ENCODE measurements around the gene ALK.

The ALK gene

GRCh38 chr2:29655391-29656086 is 265.8 kb downstream of the ALK start:
- Histone ChIP-seq H3K36me3 (ENCODE audit: control insufficient read depth, insufficient read depth, low read length) (no peaks in the 10 kb centered on the region), H3K9me3 (ENCODE audit: control insufficient read depth, insufficient read depth, low read length) (no peaks in the 10 kb centered on the region), H3K27me3 (ENCODE audit: control insufficient read depth, insufficient read depth, low read length) (no peaks in the 10 kb centered on the region), H3K9ac (ENCODE audit: low read depth, low read length) (no peak overlapping the region), H3K4me3 (ENCODE audit: low read depth, low read length) (no peak overlapping the region), H3K4me1 (ENCODE audit: control insufficient read depth, insufficient read depth, low read length) (0 out of 2 replicates have a peak, but pooled peaks cover 3% of the 10 kb centered on the region), H3K27ac (ENCODE audit: low read depth, low read length) (no peak overlapping the region)

- Histone ChIP-seq H3K9ac (ENCODE audit: low read depth, low read length) (no peak overlapping the region), H3K27me3 (ENCODE audit: control insufficient read depth, insufficient read depth, low read length) (no peaks in the 10 kb centered on the region), H3K9me3 (ENCODE audit: control insufficient read depth, insufficient read depth, low read length) (0 out of 2 replicates have a peak, but pooled peaks cover 4% of the 10 kb centered on the region), H3K4me1 (ENCODE audit: control insufficient read depth, insufficient read depth, low read length) (0 out of 2 replicates have a peak, but pooled peaks cover 6% of the 10 kb centered on the region), H3K4me3 (ENCODE audit: low read depth, low read length) (no peak overlapping the region), H3K27ac (ENCODE audit: low read depth, low read length) (no peak overlapping the region), H3K36me3 (ENCODE audit: control insufficient read depth, insufficient read depth, low read length) (no peaks in the 10 kb centered on the region)
Measured at GRCh38 chr2:29650631-29651097, 270.7 kb downstream of the ALK start.

- no peaks in the 10 kb centered on the region for H3K36me3 ChIP-seq (ENCODE audit: control insufficient read depth, insufficient read depth, low read length)
- no peaks in the 10 kb centered on the region for H3K4me1 ChIP-seq (ENCODE audit: control insufficient read depth, insufficient read depth, low read length)
- H3K4me3 ChIP-seq (ENCODE audit: low read depth, low read length), result no peak overlapping the region
- H3K27ac ChIP-seq (ENCODE audit: low read depth, low read length), result no peak overlapping the region
- H3K27me3 ChIP-seq (ENCODE audit: control insufficient read depth, insufficient read depth, low read length), result no peaks in the 10 kb centered on the region
- H3K9ac ChIP-seq (ENCODE audit: low read depth, low read length), result no peak overlapping the region
- H3K9me3 ChIP-seq (ENCODE audit: control insufficient read depth, insufficient read depth, low read length), result 0 out of 2 replicates have a peak, but pooled peaks cover 4% of the 10 kb centered on the region
Measured at GRCh38 chr2:29644949-29645348, 276.4 kb downstream of the ALK start.

GRCh38 chr2:29643196-29643595 is 278.2 kb downstream of the ALK start:
- Histone ChIP-seq H3K9ac (ENCODE audit: low read depth, low read length) (no peak overlapping the region), H3K27ac (ENCODE audit: low read depth, low read length) (no peak overlapping the region), H3K36me3 (ENCODE audit: control insufficient read depth, insufficient read depth, low read length) (no peaks in the 10 kb centered on the region)

GRCh38 chr2:29640360-29640759 is 281.0 kb downstream of the ALK start:
- Histone ChIP-seq H3K4me1 (ENCODE audit: control insufficient read depth, insufficient read depth, low read length) (no peaks in the 10 kb centered on the region), H3K9ac (ENCODE audit: low read depth, low read length) (no peak overlapping the region), H3K36me3 (ENCODE audit: control insufficient read depth, insufficient read depth, low read length) (no peaks in the 10 kb centered on the region), H3K4me3 (ENCODE audit: low read depth, low read length) (no peak overlapping the region), H3K27ac (ENCODE audit: low read depth, low read length) (no peak overlapping the region), H3K27me3 (ENCODE audit: control insufficient read depth, insufficient read depth, low read length) (no peaks in the 10 kb centered on the region), H3K9me3 (ENCODE audit: control insufficient read depth, insufficient read depth, low read length) (no peaks in the 10 kb centered on the region)

More at GRCh38 chr2:29643196-29643595, 278.2 kb downstream of the ALK start:
- H3K4me3 ChIP-seq (ENCODE audit: low read depth, low read length), result no peak overlapping the region
- H3K4me1 ChIP-seq (ENCODE audit: control insufficient read depth, insufficient read depth, low read length), result no peaks in the 10 kb centered on the region
- no peaks in the 10 kb centered on the region for H3K27me3 ChIP-seq (ENCODE audit: control insufficient read depth, insufficient read depth, low read length)
- no peaks in the 10 kb centered on the region for H3K9me3 ChIP-seq (ENCODE audit: control insufficient read depth, insufficient read depth, low read length)

- Histone ChIP-seq H3K9me3 (ENCODE audit: control insufficient read depth, insufficient read depth, low read length) (no peaks in the 10 kb centered on the region), H3K27ac (ENCODE audit: low read depth, low read length) (no peak overlapping the region), H3K4me3 (ENCODE audit: low read depth, low read length) (no peak overlapping the region), H3K4me1 (ENCODE audit: control insufficient read depth, insufficient read depth, low read length) (no peaks in the 10 kb centered on the region), H3K27me3 (ENCODE audit: control insufficient read depth, insufficient read depth, low read length) (no peaks in the 10 kb centered on the region), H3K36me3 (ENCODE audit: control insufficient read depth, insufficient read depth, low read length) (no peaks in the 10 kb centered on the region), H3K9ac (ENCODE audit: low read depth, low read length) (no peak overlapping the region)
Measured at GRCh38 chr2:29638641-29639040, 282.7 kb downstream of the ALK start.

- Histone ChIP-seq H3K27me3 (ENCODE audit: control insufficient read depth, insufficient read depth, low read length) (no peaks in the 10 kb centered on the region), H3K9me3 (ENCODE audit: control insufficient read depth, insufficient read depth, low read length) (no peaks in the 10 kb centered on the region), H3K4me3 (ENCODE audit: low read depth, low read length) (no peak overlapping the region), H3K4me1 (ENCODE audit: control insufficient read depth, insufficient read depth, low read length) (no peaks in the 10 kb centered on the region), H3K9ac (ENCODE audit: low read depth, low read length) (no peak overlapping the region), H3K27ac (ENCODE audit: low read depth, low read length) (no peak overlapping the region), H3K36me3 (ENCODE audit: control insufficient read depth, insufficient read depth, low read length) (no peaks in the 10 kb centered on the region)
Measured at GRCh38 chr2:29634916-29635315, 286.5 kb downstream of the ALK start.

GRCh38 chr2:29632018-29632417 is 289.4 kb downstream of the ALK start:
- Histone ChIP-seq H3K4me3 (ENCODE audit: low read depth, low read length) (no peak overlapping the region), H3K9me3 (ENCODE audit: control insufficient read depth, insufficient read depth, low read length) (no peaks in the 10 kb centered on the region), H3K27me3 (ENCODE audit: control insufficient read depth, insufficient read depth, low read length) (no peaks in the 10 kb centered on the region), H3K4me1 (ENCODE audit: control insufficient read depth, insufficient read depth, low read length) (peaks cover 16% of the 10 kb centered on the region), H3K36me3 (ENCODE audit: control insufficient read depth, insufficient read depth, low read length) (no peaks in the 10 kb centered on the region), H3K9ac (ENCODE audit: low read depth, low read length) (no peak overlapping the region), H3K27ac (ENCODE audit: low read depth, low read length) (no peak overlapping the region)

- no peak overlapping the region for H3K4me3 ChIP-seq (ENCODE audit: low read depth, low read length)
- peaks cover 17% of the 10 kb centered on the region for H3K4me1 ChIP-seq (ENCODE audit: control insufficient read depth, insufficient read depth, low read length)
- H3K27me3 ChIP-seq (ENCODE audit: control insufficient read depth, insufficient read depth, low read length), result no peaks in the 10 kb centered on the region
- no peak overlapping the region for H3K9ac ChIP-seq (ENCODE audit: low read depth, low read length)
- H3K9me3 ChIP-seq (ENCODE audit: control insufficient read depth, insufficient read depth, low read length), result no peaks in the 10 kb centered on the region
- no peaks in the 10 kb centered on the region for H3K36me3 ChIP-seq (ENCODE audit: control insufficient read depth, insufficient read depth, low read length)
- H3K27ac ChIP-seq (ENCODE audit: low read depth, low read length), result no peak overlapping the region
Measured at GRCh38 chr2:29629495-29629894, 291.9 kb downstream of the ALK start.

- no peak overlapping the region for H3K9ac ChIP-seq (ENCODE audit: low read depth, low read length)
- no peaks in the 10 kb centered on the region for H3K36me3 ChIP-seq (ENCODE audit: control insufficient read depth, insufficient read depth, low read length)
- peaks cover 17% of the 10 kb centered on the region for H3K4me1 ChIP-seq (ENCODE audit: control insufficient read depth, insufficient read depth, low read length)
- no peaks in the 10 kb centered on the region for H3K9me3 ChIP-seq (ENCODE audit: control insufficient read depth, insufficient read depth, low read length)
- no peak overlapping the region for H3K27ac ChIP-seq (ENCODE audit: low read depth, low read length)
- no peaks in the 10 kb centered on the region for H3K27me3 ChIP-seq (ENCODE audit: control insufficient read depth, insufficient read depth, low read length)
- H3K4me3 ChIP-seq (ENCODE audit: low read depth, low read length), result no peak overlapping the region
Measured at GRCh38 chr2:29628862-29629261, 292.5 kb downstream of the ALK start.

- Histone ChIP-seq H3K4me1 (ENCODE audit: control insufficient read depth, insufficient read depth, low read length) (peaks cover 17% of the 10 kb centered on the region), H3K4me3 (ENCODE audit: low read depth, low read length) (no peak overlapping the region), H3K9me3 (ENCODE audit: control insufficient read depth, insufficient read depth, low read length) (no peaks in the 10 kb centered on the region), H3K27me3 (ENCODE audit: control insufficient read depth, insufficient read depth, low read length) (no peaks in the 10 kb centered on the region), H3K27ac (ENCODE audit: low read depth, low read length) (peak overlapping the region; percentile 48), H3K9ac (ENCODE audit: low read depth, low read length) (no peak overlapping the region), H3K36me3 (ENCODE audit: control insufficient read depth, insufficient read depth, low read length) (no peaks in the 10 kb centered on the region)
Measured at GRCh38 chr2:29628108-29628745, 293.2 kb downstream of the ALK start.

Data from HUES48 (cell line).